ENCODE measurements around the gene VAMP2. TPM values are rescaled to one million over a fixed set of nuclear protein-coding genes. Genes with fewer than 3 reads are reported as not detected.

VAMP2 gene
- total and polyA plus RNA-seq, 10 of the 15 experiments (the other 5 are each of a cell fraction or from before 2014, with no cell fraction given) = 3.0 to 35.2 (median 25.0) TPM

DNA sequence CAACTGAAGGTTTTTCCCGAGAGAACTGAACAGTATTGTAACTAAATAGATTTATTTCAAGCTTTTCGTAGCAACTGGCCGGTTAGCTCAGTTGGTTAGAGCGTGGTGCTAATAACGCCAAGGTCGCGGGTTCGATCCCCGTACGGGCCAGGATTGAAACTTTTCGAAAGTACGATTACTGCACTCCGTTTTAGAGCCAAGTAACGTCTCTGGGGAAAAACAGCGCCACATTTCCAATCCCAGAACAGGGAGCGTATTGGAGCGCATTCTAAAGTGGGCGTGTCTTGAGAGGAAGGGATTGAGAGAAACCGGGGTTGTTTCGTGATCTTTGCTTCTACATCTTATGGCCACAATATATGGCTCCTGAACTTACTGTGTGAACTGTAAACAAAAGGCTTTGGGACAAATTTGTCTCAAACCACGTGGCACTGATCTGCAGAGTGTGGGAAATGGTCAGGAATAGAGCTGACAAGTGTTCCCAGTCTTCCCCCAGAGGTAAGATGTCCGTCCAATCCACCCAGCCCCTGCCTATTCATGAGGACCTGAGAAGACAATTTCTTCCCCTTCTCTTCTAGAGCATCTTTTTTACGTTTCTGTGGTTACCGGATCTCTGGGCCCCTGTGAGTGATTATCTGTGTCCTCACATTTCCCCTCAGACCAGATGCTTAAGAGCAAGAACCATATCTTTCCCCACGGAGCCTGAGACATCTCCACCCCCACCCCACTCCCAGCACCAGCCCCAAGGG is 24.9 kb upstream of the VAMP2 start (continued):
- TF ChIP-seq, protein P1, sequence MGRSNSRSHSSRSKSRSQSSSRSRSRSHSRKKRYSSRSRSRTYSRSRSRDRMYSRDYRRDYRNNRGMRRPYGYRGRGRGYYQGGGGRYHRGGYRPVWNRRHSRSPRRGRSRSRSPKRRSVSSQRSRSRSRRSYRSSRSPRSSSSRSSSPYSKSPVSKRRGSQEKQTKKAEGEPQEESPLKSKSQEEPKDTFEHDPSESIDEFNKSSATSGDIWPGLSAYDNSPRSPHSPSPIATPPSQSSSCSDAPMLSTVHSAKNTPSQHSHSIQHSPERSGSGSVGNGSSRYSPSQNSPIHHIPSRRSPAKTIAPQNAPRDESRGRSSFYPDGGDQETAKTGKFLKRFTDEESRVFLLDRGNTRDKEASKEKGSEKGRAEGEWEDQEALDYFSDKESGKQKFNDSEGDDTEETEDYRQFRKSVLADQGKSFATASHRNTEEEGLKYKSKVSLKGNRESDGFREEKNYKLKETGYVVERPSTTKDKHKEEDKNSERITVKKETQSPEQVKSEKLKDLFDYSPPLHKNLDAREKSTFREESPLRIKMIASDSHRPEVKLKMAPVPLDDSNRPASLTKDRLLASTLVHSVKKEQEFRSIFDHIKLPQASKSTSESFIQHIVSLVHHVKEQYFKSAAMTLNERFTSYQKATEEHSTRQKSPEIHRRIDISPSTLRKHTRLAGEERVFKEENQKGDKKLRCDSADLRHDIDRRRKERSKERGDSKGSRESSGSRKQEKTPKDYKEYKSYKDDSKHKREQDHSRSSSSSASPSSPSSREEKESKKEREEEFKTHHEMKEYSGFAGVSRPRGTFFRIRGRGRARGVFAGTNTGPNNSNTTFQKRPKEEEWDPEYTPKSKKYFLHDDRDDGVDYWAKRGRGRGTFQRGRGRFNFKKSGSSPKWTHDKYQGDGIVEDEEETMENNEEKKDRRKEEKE (IDR thresholded peaks at IDR 0.05) = no peak
- 0 out of 6 replicates have a peak, but pooled peaks of 1 of the 3 experiments have one; percentile 2 for TF ChIP-seq CTCF (IDR thresholded peaks at IDR 0.05 in 2 of 3, conservative IDR thresholded peaks at IDR 0.05 in 1 of 3; ENCODE audit: control insufficient read depth in 2 of 3, extremely low read depth in 1 of 3, insufficient read depth in 1 of 3, low read depth in 3 of 3, low read length in 3 of 3)
- TF ChIP-seq ZNF592 (IDR thresholded peaks at IDR 0.05) = no peak
- TF ChIP-seq SUZ12 (IDR thresholded peaks at IDR 0.05; ENCODE audit: unreplicated experiment) = no peak
- TF ChIP-seq ZBTB4 (CRISPR knock-in tag; IDR thresholded peaks at IDR 0.05) = no peak
- TF ChIP-seq SREBF2 (IDR thresholded peaks at IDR 0.05; ENCODE audit: low read length) = peak; percentile 93
- no peak for TF ChIP-seq CHD4 (IDR thresholded peaks at IDR 0.05)
- peak; percentile 23; the same call in 1 of the 2 replicates for TF ChIP-seq HSF1 (IDR thresholded peaks at IDR 0.05; ENCODE audit: low read depth, low read length)
- peak; percentile 89 for TF ChIP-seq MEF2B (IDR thresholded peaks at IDR 0.05; ENCODE audit: partially characterized antibody, poor library complexity, severe bottlenecking)
- peak; percentile 98 for TF ChIP-seq ZSCAN29 (IDR thresholded peaks at IDR 0.05)
- TF ChIP-seq BCL11A (IDR thresholded peaks at IDR 0.05; ENCODE audit: low read depth, low read length) = no peak
- no peak; the same call in 1 of the 2 replicates for TF ChIP-seq CBX5 (IDR thresholded peaks at IDR 0.05; ENCODE audit: low read depth)
- TF ChIP-seq EP300 (IDR thresholded peaks at IDR 0.05; ENCODE audit: borderline replicate concordance in 1 of 2, control insufficient read depth in 1 of 2, low read depth in 2 of 2, low read length in 2 of 2) = no peak; a peak in 1 of 4 replicates
- TF ChIP-seq GATAD2B (conservative IDR thresholded peaks at IDR 0.05; ENCODE audit: low read depth) = no peak

Measured in GM12878 (cell line).